ENCODE results near the gene LRCOL1.

LRCOL1 gene

GRCh38 chr12:132605892-132606291 is 4.5 kb downstream of the LRCOL1 start:
- DNase-seq (ENCODE audit: low read depth): no peak
- in situ Hi-C loops (cut with HindIII; ENCODE audit: low sequenced_read_pairs): no loop called here
- H3K4me3 ChIP-seq (ENCODE audit: low read depth, low read length): no peak overlapping the region
- no peak for TF ChIP-seq CTCF (IDR thresholded peaks at IDR 0.05; ENCODE audit: low read depth, low read length, missing control alignments)

GRCh38 chr12:132604668-132605441 is 5.5 kb downstream of the LRCOL1 start:
- in situ Hi-C loops (cut with HindIII; ENCODE audit: low sequenced_read_pairs): no loop called here
- no peak for DNase-seq (ENCODE audit: low read depth)
- TF ChIP-seq CTCF (IDR thresholded peaks at IDR 0.05; ENCODE audit: low read depth, low read length, missing control alignments): no peak
- no peak overlapping the region for H3K4me3 ChIP-seq (ENCODE audit: low read depth, low read length)

GRCh38 chr12:132604151-132604618 is 6.2 kb downstream of the LRCOL1 start:
- in situ Hi-C loops (cut with HindIII; ENCODE audit: low sequenced_read_pairs): no loop called here
- no peak overlapping the region for H3K4me3 ChIP-seq (ENCODE audit: low read depth, low read length)
- no peak for DNase-seq (ENCODE audit: low read depth)
- TF ChIP-seq CTCF (IDR thresholded peaks at IDR 0.05; ENCODE audit: low read depth, low read length, missing control alignments): no peak

- TF ChIP-seq CTCF (IDR thresholded peaks at IDR 0.05; ENCODE audit: low read depth, low read length, missing control alignments): no peak
- in situ Hi-C loops (cut with HindIII; ENCODE audit: low sequenced_read_pairs): no loop called here
- no peak overlapping the region for H3K4me3 ChIP-seq (ENCODE audit: low read depth, low read length)
- DNase-seq (ENCODE audit: low read depth): no peak
These were observed 6.9 kb downstream of the LRCOL1 start for GRCh38 chr12:132603240-132604150.

GRCh38 chr12:132602572-132603239 is 7.7 kb downstream of the LRCOL1 start:
- in situ Hi-C loops (cut with HindIII; ENCODE audit: low sequenced_read_pairs): no loop called here
- TF ChIP-seq CTCF (IDR thresholded peaks at IDR 0.05; ENCODE audit: low read depth, low read length, missing control alignments): no peak
- no peak overlapping the region for H3K4me3 ChIP-seq (ENCODE audit: low read depth, low read length)
- no peak for DNase-seq (ENCODE audit: low read depth)
